Hepatic stellate cell (primary cell): ENCODE results near the gene C19orf81.
"Not testable (repeated sequence)": the region's sequence is repeated elsewhere in the genome, so short reads cannot be mapped to it uniquely, and the experiment has no call there.

ENCODE experiments used
- DNase-seq: peaks from one replicate; pipeline ENCODE4 v3.0.0; 2011; ENCODE audit warnings: low spot score

The C19orf81 gene

GRCh38 chr19:50649433-50650391 is at the start of gene C19orf81:
TSS of gene C19orf81 (plus strand) at chr19:50649445. CDS start at chr19:50649445, 0 bp downstream.
- DNase-seq, result no peak

DNA sequence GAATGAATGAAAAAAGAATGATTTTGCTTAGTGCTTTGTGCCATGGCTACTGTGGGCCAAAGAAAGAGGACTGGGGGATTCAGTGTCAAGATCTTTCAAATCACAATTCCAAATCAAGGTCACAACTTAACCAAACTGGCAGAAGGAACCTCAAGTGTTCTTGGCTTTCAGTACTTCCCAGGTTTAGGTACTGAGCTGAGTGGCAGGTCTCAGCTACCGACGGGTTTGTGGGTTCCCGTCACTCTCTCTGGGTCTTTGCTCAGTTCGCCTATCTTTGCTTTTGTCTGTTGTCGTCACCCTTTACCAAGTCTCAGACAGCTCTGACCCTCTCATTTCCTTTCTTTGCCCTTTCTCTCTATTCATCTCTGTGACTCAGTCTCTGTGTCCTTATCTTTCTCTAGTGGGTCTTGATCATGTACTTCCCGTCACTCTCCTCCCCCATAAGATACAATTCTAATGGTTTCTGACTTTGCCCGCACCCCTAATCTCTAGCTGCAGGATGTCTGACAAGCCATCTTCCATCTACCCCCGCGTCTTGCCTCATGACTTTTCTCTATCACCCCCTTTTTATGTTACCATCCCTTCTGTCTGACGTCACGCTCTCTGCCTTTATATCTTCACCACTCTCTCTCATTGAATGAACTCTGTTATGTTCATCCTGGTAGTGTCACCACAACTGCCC is 47.7 kb upstream of the C19orf81 start:
- DNase-seq, result no peak

DNA sequence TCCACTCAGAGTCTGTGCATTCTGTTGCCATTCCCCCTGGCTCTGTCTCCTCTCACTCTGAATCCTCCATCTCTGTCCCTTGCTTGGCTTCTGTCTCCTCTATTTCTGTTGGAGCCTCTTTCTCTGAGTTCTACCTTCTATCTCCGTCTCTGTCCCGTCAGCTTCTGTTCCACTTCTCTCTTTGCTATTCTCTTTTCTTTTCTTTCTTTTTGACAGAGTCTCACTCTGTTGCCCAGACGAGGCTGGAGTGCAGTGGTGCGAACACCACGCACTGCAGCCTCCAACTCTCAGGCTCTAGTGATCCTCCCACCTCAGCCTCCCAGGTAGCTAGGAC is 47.2 kb upstream of the C19orf81 start:
- DNase-seq, result no peak

DNA sequence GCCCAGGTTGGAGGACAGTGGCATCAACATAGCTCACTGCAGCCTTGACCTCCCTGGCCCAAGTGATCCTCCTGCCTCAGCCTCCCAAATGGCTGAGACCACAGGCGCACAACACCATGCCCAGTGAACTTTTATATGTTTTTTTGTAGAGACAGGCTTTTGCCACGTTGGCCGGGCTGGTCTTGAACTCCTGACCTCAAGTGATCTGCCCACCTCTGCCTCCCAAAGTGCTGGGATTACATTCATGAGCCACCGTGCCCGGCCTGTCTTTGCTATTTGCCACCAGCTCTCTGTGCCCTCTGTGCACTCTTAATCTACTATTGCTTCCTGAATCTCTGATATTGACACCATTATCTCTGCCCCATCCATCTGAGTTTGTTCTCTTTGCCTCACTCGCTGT is 46.7 kb upstream of the C19orf81 start:
- no peak for DNase-seq

GRCh38 chr19:50602935-50603334 is 46.3 kb upstream of the C19orf81 start:
- DNase-seq, result no peak

DNA sequence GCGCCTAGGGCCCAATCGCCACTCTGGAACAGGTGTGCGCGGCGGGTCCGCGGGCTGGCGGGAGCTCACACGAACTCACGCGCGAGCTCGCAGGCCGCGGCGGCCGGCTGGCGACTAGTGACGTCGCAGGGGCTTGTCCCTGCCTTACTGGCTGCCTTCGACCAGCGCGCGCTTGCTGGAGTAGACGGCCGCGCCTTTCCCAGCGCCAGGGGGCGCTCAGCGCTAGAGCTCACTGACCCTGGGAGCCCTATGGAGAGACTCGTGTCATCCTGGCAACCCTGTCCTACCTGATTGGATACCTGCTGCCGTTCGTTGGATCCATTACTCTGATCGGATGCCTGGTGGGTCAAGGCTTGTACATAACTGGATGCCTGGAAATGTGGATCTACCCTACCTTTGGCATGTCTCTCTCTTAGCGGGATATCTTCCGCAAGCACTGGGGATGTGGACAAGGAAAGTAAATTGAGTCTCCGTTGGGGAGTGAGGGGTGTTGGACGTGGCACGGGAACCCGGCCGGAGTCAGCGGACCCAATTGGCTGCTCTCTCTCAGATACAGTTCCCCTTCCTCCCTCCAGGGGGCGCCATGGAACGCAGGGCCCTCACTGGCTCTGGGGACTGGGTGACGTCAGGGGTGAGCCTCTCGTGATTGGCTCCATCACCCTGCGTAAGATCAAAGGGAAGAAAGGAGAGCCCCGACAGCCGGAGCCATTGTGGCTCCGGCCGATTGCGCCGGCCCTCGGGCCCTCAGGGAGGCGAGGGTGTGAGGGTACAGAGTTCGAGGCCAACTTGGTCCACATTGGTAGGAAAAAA is 44.8 kb upstream of the C19orf81 start:
- not testable (repeated sequence) for DNase-seq

DNA sequence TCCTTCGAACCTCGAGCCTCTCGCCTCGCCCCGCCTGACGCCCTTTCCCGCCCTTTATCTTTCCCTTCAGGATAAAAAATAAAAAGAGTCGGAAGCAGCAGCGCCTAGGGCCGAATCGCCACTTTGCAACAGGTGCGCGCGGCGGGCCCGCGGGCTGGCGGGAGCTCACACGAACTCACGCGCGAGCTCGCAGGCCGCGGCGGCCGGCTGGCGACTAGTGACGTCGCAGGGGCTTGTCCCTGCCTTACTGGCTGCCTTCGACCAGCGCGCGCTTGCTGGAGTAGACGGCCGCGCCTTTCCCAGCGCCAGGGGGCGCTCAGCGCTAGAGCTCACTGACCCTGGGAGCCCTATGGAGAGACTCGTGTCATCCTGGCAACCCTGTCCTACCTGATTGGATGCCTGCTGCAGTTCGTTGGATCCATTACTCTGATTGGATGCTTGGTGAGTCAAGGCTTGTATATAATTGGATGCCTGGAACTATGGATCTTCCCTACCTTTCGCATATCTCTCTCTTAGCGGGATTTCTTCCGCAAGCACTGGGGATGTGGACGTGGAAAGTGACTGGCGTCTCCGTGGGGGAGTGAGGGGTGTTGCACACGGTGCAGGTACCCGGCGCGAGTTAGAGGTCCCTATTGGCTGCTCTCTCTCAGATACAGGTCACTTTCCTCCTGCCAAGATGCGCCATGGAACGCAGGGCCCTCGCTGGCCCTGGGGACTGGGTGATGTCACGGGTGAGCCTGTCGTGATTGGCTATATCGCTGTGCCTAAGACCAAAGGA is 43.0 kb upstream of the C19orf81 start:
- DNase-seq, result not testable (repeated sequence)

- no peak for DNase-seq
Measured at GRCh38 chr19:50607388-50607787, 41.9 kb upstream of the C19orf81 start.

DNA sequence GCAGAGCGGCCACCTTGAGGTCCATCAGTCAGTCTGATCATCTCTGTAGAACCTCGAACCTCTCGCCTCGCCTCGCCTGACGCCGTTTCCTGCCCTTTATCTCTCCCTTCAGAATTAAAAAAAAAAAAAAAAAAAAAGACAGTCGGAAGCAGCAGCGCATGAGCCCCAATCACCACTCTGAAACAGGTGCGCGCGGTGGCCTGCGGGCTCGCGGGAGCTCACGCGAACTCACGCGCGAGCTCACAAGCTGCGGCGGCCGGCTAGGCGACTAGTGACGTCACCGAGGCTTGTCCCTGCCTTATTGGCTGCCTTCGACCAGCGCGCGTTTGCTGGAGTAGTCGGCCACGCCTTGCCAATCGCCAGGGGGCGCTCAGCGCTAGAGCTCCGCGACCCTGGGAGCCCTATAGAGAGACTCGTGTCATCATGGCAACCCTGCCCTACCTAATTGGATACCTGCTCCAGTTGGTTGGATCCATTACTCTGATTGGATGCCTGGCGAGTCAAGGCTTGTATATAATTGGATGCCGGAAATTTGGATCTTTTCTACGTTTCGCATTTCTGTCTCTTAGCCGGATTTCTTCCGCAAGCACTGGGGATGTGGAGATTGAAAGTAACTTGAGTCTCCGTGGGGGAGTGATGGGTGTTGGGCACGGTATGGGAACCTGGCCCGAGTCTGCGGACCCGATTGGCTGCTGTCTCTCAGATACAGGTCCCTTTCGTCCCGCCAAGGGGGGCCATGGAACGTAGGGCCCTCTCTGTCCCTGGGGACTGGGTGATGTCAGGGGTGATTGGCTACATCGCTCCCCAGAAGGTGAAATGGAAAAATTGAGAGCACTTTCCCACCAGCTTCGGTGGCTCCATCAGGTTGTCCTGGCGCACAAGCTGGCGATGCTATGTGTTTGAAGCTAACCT is 41.1 kb upstream of the C19orf81 start:
- DNase-seq, result peak; percentile 37

DNA sequence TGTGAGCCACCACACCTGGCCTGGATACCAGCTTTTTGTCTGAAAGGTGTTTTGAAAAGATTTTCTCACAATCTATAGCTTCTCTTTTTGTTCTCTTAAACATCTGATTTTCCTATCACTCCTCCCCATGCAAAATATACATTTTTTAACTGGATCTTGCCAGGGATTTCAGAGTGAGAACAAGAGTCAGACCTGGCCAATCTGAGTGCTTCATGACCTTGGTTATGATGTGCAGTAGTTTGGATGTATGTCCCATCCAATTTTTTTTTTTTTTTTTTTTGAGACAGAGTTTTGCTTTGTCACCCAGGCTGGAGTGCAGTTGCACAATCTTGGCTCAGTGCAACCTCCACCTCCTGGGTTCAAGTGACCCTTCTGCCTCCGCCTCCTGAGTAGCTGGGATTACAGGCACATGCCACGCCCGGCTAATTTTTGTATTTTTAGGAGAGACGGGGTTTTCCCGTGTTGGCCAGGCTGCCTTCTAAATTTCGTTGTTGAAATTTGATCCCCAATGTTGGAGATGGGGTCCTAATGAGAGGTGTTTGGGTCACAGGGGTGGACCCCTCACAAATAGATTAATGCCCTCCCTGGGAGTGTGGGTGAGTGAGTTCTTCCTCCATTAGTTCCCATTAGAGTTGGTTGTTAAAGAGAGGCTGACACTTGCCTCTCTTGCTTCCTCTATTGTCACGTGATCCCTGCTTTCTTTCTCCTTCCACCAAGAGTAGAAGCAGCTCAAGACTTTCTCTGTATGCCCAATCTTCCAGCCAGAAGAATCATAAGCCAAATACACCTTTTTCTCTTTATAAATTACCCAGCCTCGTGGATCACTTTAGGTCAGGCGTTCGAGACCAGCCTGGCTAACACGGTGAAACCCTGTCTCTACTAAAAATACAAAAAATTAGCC is 36.5 kb upstream of the C19orf81 start:
- not testable (repeated sequence) for DNase-seq

DNA sequence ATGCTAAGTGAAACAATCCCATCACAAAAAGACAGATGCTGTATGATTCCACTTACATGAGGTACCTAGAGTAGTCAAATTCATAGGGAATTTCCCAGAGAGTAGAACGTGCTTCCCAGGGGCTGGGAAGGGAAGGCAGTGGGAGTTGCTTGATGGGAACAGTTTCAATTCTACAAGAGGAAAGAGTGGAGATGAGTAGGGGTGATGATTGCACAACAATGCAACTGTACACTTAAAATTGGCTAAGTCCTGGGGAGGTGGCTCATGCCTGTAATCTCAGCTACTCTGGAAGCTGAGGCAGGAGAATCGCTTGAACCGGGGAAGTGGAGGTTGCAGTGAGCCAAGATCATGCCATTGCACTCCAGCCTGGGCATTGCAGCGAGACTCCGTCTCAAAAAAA is 30.9 kb upstream of the C19orf81 start:
- DNase-seq, result not testable (repeated sequence)

GRCh38 chr19:50619184-50619583 is 30.1 kb upstream of the C19orf81 start:
- DNase-seq, result not testable (repeated sequence)

DNA sequence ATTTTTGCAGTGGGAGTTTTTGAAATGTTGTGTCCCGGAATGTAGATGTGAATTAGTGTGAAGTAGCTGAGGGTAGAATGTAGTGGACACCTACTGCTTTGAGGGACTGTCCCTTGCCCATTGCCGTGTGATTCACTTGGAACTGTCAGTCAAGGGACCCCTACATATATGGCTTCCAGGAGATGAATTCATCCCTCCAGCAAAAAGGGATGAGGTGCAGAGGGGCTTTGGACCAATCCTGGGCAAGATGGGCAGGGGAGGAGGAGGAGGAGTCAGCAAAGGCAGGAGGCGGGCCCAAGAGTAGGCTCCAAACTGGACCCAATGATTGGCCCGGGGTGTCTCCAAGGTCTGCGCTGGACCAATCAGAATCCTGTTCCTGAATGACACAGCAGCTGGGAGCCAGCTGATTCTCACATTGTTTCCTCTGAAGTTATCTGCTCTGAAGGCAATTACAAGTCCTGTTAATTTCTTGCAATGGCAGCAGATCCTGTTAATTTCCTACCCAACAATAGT is 28.8 kb upstream of the C19orf81 start:
- DNase-seq, result not testable (repeated sequence)

DNA sequence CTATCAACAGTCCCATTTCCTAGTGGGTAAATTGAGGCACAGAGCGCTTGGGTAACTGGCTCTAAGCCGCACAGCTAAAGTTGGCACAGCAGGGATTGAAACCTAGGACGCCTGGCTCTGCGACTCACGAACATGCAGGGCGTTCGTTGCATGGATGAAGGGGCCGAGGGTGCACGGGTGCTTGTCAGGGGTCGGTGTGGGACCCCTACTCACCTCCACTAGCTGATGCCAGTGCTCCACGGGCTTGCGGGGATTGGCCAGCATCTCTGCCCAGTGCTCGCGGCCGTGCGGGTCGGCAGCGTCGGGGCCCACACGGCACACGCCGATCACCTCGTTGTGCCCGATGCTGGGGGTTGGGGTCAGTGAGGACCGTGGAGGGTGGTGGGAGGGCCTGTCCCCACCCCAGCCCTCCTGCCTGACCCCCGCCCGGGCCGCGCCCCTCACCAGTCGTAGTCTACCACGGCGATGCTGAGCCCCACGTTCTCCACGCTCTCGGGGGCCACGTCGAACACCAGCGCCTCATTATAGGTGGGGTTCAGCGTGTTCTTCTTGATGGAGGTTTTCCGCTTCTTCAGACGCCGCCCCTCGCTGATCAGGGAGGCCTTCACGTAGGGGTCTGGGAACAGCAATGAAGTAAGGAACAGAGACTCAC is 24.2 kb upstream of the C19orf81 start:
- DNase-seq, result no peak

GRCh38 chr19:50626011-50626410 is 23.2 kb upstream of the C19orf81 start:
- no peak for DNase-seq

DNA sequence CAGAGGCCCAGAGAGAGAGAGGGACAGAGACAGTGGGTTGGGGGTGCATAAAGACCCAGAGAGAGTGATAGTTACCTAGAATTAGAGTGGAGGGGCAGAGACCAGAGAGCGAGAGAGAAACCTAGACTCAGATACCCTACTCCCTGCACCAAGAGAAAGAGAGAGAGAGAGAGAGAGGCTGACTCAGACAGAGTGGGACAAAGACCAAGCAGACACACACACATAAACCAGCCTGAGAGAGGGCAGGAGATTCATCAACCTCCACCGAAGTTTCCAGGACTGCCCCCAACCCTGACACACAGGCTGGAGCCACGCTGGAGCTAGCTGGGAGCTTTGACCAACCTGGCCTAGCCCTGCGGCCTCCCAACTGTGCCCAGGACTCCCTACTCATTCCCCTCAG is 22.4 kb upstream of the C19orf81 start:
- DNase-seq, result no peak

GRCh38 chr19:50628146-50628545 is 21.1 kb upstream of the C19orf81 start:
- DNase-seq, result no peak

DNA sequence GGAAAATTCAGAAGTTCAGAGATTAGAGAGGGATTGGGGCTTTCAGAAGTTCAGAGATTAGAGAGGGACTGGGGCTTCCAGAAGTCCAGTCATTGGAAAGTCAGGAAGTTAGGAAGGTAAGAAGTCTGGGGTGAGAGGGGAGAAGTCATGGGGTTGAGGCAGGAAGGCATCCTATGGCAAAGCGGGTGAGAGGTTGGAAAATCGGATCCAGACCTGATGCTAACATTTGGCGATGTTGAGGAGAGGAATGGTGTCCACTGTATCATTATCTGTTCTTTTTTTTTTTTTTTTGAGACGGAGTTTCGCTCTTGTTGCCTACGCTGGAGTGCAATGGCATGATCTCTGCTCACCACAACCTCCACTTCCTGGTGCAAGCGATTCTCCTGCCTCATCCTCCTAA is 20.7 kb upstream of the C19orf81 start:
- DNase-seq, result no peak

GRCh38 chr19:50629194-50629593 is 20.1 kb upstream of the C19orf81 start:
- DNase-seq, result no peak
